ENCODE measurements around the gene LAPTM5.
"Not testable (repeated sequence)": the region's sequence is repeated elsewhere in the genome, so short reads cannot be mapped to it uniquely, and the experiment has no call there.

Gene LAPTM5

GRCh38 chr1:30695439-30695841 is 62.1 kb downstream of the LAPTM5 start:
- DNase-seq (ENCODE audit: low read depth in 2 of 2), result no peak

GRCh38 chr1:30694280-30695175 is 63.0 kb downstream of the LAPTM5 start:
- no peak for DNase-seq (ENCODE audit: low read depth in 2 of 2)

- no peak for DNase-seq (ENCODE audit: low read depth in 2 of 2)
Measured at GRCh38 chr1:30693822-30694221, 63.8 kb downstream of the LAPTM5 start.

DNA sequence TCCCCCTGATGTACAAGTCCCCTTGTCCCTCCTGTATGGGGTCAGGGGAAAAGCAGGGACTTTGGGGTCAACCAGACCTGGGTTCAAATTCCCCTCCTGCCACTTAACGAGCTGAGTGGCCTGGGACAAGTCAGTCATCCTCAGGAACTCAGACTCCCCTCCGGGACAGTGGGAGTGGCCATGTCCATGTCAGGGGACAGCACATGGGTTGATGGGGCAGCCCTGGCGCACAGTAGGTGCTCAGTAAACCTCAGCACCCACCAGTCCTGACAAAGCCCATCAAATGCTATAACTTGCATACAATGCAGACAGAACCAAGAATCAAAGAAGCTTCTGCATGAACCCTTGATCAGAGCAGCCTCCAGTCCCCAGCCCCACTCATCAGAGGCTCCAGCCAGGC is 64.2 kb downstream of the LAPTM5 start:
- DNase-seq (ENCODE audit: low read depth in 2 of 2), result no peak

DNA sequence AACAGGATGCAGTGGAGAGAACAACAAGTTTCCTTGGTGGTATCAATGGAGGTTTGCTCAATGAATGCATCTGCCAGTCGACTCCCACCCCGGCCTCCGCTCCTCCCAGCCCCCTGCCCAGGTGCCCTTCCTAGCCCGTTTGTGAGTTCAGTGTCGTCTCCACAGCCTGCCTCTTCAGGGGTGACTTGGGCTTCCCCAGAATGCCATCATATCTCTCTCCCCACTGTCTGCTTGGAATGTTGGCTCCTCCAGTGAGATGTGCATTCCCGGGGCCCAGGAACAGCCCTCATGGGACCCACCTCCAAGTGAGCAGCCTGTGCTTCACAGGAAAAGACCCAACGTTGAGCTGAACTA is 64.6 kb downstream of the LAPTM5 start:
- DNase-seq (ENCODE audit: low read depth in 2 of 2), result no peak

- no peak for DNase-seq (ENCODE audit: low read depth in 2 of 2)
Measured at GRCh38 chr1:30692201-30692947, 65.2 kb downstream of the LAPTM5 start.

- no peak for DNase-seq (ENCODE audit: low read depth in 2 of 2)
Measured at GRCh38 chr1:30691480-30691879, 66.1 kb downstream of the LAPTM5 start.

- DNase-seq (ENCODE audit: low read depth in 2 of 2), result no peak
Measured at GRCh38 chr1:30689901-30690645, 67.5 kb downstream of the LAPTM5 start.

- DNase-seq (ENCODE audit: low read depth in 2 of 2), result no peak
Measured at GRCh38 chr1:30688920-30689794, 68.4 kb downstream of the LAPTM5 start.

- not testable (repeated sequence) for DNase-seq (ENCODE audit: low read depth in 2 of 2)
Measured at GRCh38 chr1:30688516-30688915, 69.1 kb downstream of the LAPTM5 start.

- DNase-seq (ENCODE audit: low read depth in 2 of 2), result no peak
Measured at GRCh38 chr1:30687886-30688285, 69.7 kb downstream of the LAPTM5 start.

- no peak for DNase-seq (ENCODE audit: low read depth in 2 of 2)
Measured at GRCh38 chr1:30686236-30686935, 71.2 kb downstream of the LAPTM5 start.

GRCh38 chr1:30685796-30686165 is 71.8 kb downstream of the LAPTM5 start:
- no peak for DNase-seq (ENCODE audit: low read depth in 2 of 2)

GRCh38 chr1:30684881-30685795 is 72.4 kb downstream of the LAPTM5 start:
- peak in 1 of 2 donors; percentile 3 for DNase-seq (ENCODE audit: low read depth in 2 of 2)

- DNase-seq (ENCODE audit: low read depth in 2 of 2), result no peak
Measured at GRCh38 chr1:30684259-30684658, 73.3 kb downstream of the LAPTM5 start.

- no peak for DNase-seq (ENCODE audit: low read depth in 2 of 2)
Measured at GRCh38 chr1:30683699-30684098, 73.9 kb downstream of the LAPTM5 start.
